GM23248 (cell line): ENCODE measurements around the gene NHS. TPM values are rescaled to one million over a fixed set of nuclear protein-coding genes. Genes with fewer than 3 reads are reported as not detected.

Experiments
- DNase-seq: peaks from one replicate; pipeline ENCODE4 v3.0.0-alpha.2; 2015
- H2AFZ ChIP-seq: fragments of 200-600 bp; sonication (generic); 2 replicates; pipeline ENCODE4 v1.6.1; 2016; ENCODE audit warnings: antibody characterized with exemption
- H3F3A ChIP-seq: fragments of 200-600 bp; sonication (generic); 2 replicates; pipeline ENCODE4 v1.6.1; 2016; ENCODE audit warnings: mild to moderate bottlenecking, antibody characterized with exemption, mixed run types; ENCODE audit not compliant: insufficient read depth
- H3K27ac ChIP-seq: fragments of 200-600 bp; sonication (generic); 2 replicates; pipeline ENCODE4 v1.5.1; 2016; ENCODE audit warnings: mild to moderate bottlenecking
- H3K27me3 ChIP-seq: fragments of 200-600 bp; sonication (generic); replicated peaks from 2 replicates; pipeline ENCODE4 v1.6.1; 2016; ENCODE audit warnings: mild to moderate bottlenecking; ENCODE audit not compliant: insufficient read depth
- H3K36me3 ChIP-seq: fragments of 200-600 bp; sonication (generic); 2 replicates; pipeline ENCODE4 v1.6.1; 2016; ENCODE audit warnings: low read depth, mild to moderate bottlenecking
- H3K4me1 ChIP-seq: fragments of 200-600 bp; sonication (generic); 2 replicates; pipeline ENCODE4 v1.6.1; 2016; ENCODE audit warnings: mild to moderate bottlenecking; ENCODE audit not compliant: insufficient read depth
- H3K4me2 ChIP-seq: fragments of 200-600 bp; sonication (generic); one replicate; pipeline ENCODE4 v1.6.1; 2016; ENCODE audit warnings: mild to moderate bottlenecking; ENCODE audit not compliant: unreplicated experiment
- H3K4me3 ChIP-seq: fragments of 200-600 bp; sonication (generic); 2 replicates; pipeline ENCODE4 v1.5.1; 2016; ENCODE audit warnings: mild to moderate bottlenecking
- H3K79me2 ChIP-seq: fragments of 200-600 bp; sonication (generic); 2 replicates; pipeline ENCODE4 v1.6.1; 2016; ENCODE audit warnings: mild to moderate bottlenecking; ENCODE audit not compliant: insufficient read depth
- H3K9ac ChIP-seq: fragments of 200-600 bp; sonication (generic); 2 replicates; pipeline ENCODE4 v1.6.1; 2016; ENCODE audit warnings: mild to moderate bottlenecking
- H3K9me2 ChIP-seq: fragments of 200-600 bp; sonication (generic); 2 replicates; pipeline ENCODE4 v1.6.1; 2016; ENCODE audit warnings: mixed run types, mild to moderate bottlenecking, moderate library complexity; ENCODE audit not compliant: insufficient read depth
- H3K9me3 ChIP-seq: fragments of 200-600 bp; sonication (generic); one replicate; pipeline ENCODE4 v1.6.1; 2017; ENCODE audit warnings: low read depth
- H4K20me1 ChIP-seq: fragments of 200-600 bp; sonication (generic); 2 replicates; pipeline ENCODE4 v1.6.0; 2016; ENCODE audit not compliant: insufficient read depth
- EZH2 ChIP-seq: fragments of 200-600 bp; sonication (generic); IDR thresholded peaks from 2 replicates; pipeline ENCODE4 v1.6.1; 2018; ENCODE audit warnings: antibody characterized with exemption, mild to moderate bottlenecking; ENCODE audit not compliant: insufficient read depth, poor library complexity, severe bottlenecking
- EZH2phosphoT487 ChIP-seq: fragments of 200-600 bp; sonication (generic); IDR thresholded peaks from 2 replicates; pipeline ENCODE4 v1.6.1; 2018; ENCODE audit warnings: antibody characterized with exemption, moderate library complexity, mild to moderate bottlenecking, low read depth; ENCODE audit not compliant: insufficient read depth
- WGBS, 2 experiments: methylation state at CpG; one replicate each; pipeline ENCODE4 v1.1.6; 2015 to 2017; ENCODE audit warnings: low lambda C conversion rate in 2 of 2, low coverage in 1 of 2; ENCODE audit errors: missing lambda C conversion rate in 2 of 2; 5-methylcytosine and 5-hydroxymethylcytosine counted together
- in situ Hi-C: fragments of 300-500 bp; cut with MboI; formaldehyde crosslinking; loops from 2 replicates; pipeline ENCODE4 v1.15.0; 2020
- polyA plus RNA-seq: library from polyadenylated mRNA; unstranded; fragments of >200 nt; fragmentation: Nextera tagmentation; extraction: Ambion mirVana; gene quantifications from 2 replicates; pipeline ENCODE4 v1.2.1, GENCODE V29; 2016
- total RNA-seq: library from RNA; depleted of rRNA; stranded (reverse); fragments of >200 nt; shearing (Covaris generic); gene quantifications from 2 replicates; pipeline ENCODE4 v1.2.3, GENCODE V29; 2014

NHS gene
- total and polyA plus RNA-seq, 2 experiments from 2014 or later: 1.0 to 5.6 TPM

DNA sequence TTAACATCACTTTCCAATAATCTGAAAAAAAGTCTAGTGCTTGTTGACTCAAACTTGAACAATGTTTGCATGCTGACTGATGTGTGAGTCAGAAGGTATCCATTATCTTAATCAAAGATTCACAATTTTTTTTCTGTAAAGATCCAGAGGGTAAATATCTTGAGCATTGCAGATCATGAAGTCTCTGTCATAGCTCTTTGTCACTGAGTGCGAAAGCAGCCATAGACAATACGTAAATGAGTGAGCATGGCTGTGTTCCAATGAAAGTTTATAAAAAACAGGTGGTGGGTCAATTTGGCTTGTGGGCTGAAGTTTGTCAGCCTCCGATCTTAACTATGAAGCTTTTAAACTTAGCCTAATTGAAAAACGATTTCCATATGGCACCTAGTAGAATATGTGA, 37.7 kb downstream of the NHS start:
- peaks cover 22% of the 10 kb centered on the region for H3F3A ChIP-seq
- 0 to 3% methylated on average over 4 of the region's 4 CpGs for WGBS, 2 experiments
- H3K27me3 ChIP-seq: no peaks in the 10 kb centered on the region
- H3K27ac ChIP-seq: peak overlapping the region; percentile 94
- H2AFZ ChIP-seq: no peak overlapping the region
- no peaks in the 10 kb centered on the region for H3K36me3 ChIP-seq
- peak overlapping the region; percentile 60 for H3K4me3 ChIP-seq
- H3K4me2 ChIP-seq: peak overlapping the region; percentile 78
- H3K9me3 ChIP-seq: no peaks in the 10 kb centered on the region
- no peaks in the 10 kb centered on the region for H3K79me2 ChIP-seq
- H3K9me2 ChIP-seq: no peaks in the 10 kb centered on the region
- DNase-seq: peak; percentile 81
- H3K4me1 ChIP-seq: peaks cover 60% of the 10 kb centered on the region
- in situ Hi-C loops: no loop called here
- TF ChIP-seq EZH2phosphoT487 (no peak), EZH2 (no peak)
- peak overlapping the region; percentile 60 for H3K9ac ChIP-seq
- H4K20me1 ChIP-seq: no peaks in the 10 kb centered on the region

DNA sequence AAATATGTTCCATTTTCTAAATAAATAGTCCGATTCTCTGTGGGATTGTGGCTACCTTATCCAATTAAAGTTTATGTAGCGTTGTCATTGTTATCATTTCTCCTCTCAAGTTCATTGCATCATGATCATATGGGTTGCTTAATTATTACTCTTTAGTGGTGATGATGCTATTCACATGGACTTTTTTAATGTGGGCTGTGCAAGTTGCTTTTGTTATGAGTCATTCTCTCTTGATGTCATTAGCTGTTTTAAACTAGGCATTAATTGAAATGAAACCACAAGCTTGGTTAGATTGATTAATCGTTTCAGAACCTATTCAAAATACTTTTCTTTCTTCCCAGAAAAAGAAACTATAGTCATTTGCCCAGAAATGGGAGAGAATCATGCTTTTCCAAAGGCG, 38.2 kb downstream of the NHS start:
- H3K4me3 ChIP-seq: peak overlapping the region; percentile 60
- no peaks in the 10 kb centered on the region for H3K79me2 ChIP-seq
- H3K9me3 ChIP-seq: no peaks in the 10 kb centered on the region
- peaks cover 22% of the 10 kb centered on the region for H3F3A ChIP-seq
- no peaks in the 10 kb centered on the region for H3K36me3 ChIP-seq
- no peaks in the 10 kb centered on the region for H4K20me1 ChIP-seq
- DNase-seq: peak; percentile 80
- H3K27ac ChIP-seq: peak overlapping the region; percentile 94
- H3K9me2 ChIP-seq: no peaks in the 10 kb centered on the region
- H3K4me2 ChIP-seq: peak overlapping the region; percentile 78
- H2AFZ ChIP-seq: no peak overlapping the region
- WGBS, 2 experiments: 0% methylated on average over 4 of the region's 4 CpGs
- H3K9ac ChIP-seq: peak overlapping the region; percentile 60
- TF ChIP-seq EZH2phosphoT487 (peak; percentile 83; the same call in 1 of the 2 replicates), EZH2 (no peak)
- no peaks in the 10 kb centered on the region for H3K27me3 ChIP-seq
- peaks cover 61% of the 10 kb centered on the region for H3K4me1 ChIP-seq
- in situ Hi-C loops: no loop called here

DNA sequence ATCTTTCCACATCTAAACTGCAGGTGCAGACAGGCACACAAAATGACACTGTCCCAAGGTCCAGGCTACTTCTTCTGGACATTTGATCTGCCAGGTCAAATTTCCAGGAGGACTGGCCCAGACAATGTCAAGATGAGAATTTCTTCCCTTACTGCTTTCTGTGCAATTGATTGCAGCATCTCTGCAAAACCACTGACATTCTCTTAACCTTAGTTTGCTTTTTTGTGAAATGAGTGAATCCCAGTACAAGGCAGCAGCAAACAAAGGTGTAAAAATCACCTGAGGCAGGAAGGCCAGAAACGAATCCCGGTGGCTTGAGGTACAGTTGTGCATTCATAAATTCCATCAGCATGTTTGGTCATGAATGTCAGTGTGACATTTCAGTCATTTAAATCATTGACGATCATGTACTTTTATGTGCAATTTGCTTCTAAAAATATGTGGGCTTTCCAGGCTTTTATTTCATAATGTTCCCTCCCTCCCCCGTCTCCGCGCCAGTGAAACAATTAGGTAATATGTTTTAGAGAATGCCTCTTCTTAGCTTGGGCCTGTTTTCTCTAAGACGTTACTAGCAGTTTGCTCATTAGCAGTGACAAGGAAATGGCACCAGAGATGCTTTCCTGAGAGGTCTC, 39.1 kb downstream of the NHS start:
- no peaks in the 10 kb centered on the region for H3K36me3 ChIP-seq
- H3K9me2 ChIP-seq: no peaks in the 10 kb centered on the region
- peak overlapping the region; percentile 94 for H3K27ac ChIP-seq
- no peak overlapping the region for H3K9ac ChIP-seq
- H3K79me2 ChIP-seq: no peaks in the 10 kb centered on the region
- no peak overlapping the region for H3K4me3 ChIP-seq
- H3K9me3 ChIP-seq: no peaks in the 10 kb centered on the region
- no peak overlapping the region for H2AFZ ChIP-seq
- peaks cover 61% of the 10 kb centered on the region for H3K4me1 ChIP-seq
- H3K4me2 ChIP-seq: no peak overlapping the region
- H3K27me3 ChIP-seq: no peaks in the 10 kb centered on the region
- H3F3A ChIP-seq: peaks cover 22% of the 10 kb centered on the region
- TF ChIP-seq EZH2phosphoT487: no peak
- TF ChIP-seq EZH2: no peak
- in situ Hi-C loops: no loop called here
- no peaks in the 10 kb centered on the region for H4K20me1 ChIP-seq
- DNase-seq: peak; percentile 32
- 31 to 44% methylated on average over 5 to 7 of the region's 7 CpGs for WGBS, 2 experiments

DNA sequence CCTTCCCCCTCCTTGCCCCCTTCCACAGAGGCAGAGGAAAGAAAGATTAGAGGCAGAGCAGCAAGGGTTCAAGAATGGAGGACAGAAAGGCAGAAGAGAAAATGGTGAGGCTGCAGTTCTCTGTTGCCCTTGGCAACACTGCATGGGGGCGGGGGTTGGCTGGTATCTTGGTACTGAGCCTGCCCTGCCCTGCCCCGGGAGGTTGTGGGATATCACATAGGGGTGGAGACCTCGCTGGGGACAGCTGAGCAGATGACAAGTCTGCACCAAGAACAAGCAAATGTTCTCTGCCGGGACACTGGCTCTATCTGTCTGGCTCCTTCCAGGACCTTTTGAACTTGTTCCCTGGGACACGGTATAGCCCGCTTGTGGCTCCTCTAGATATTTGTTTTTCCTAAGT, 39.8 kb downstream of the NHS start:
- in situ Hi-C loops: no loop called here

More for the DNA sequence above, 39.8 kb downstream of the NHS start:
- Histone ChIP-seq H3K4me2 (no peak overlapping the region), H3K4me3 (no peak overlapping the region), H3K27ac (no peak overlapping the region), H4K20me1 (no peaks in the 10 kb centered on the region), H3K27me3 (no peaks in the 10 kb centered on the region), H3K36me3 (no peaks in the 10 kb centered on the region), H3K9me2 (no peaks in the 10 kb centered on the region), H3F3A (peaks cover 22% of the 10 kb centered on the region), H2AFZ (no peak overlapping the region), H3K9me3 (no peaks in the 10 kb centered on the region), H3K4me1 (peaks cover 61% of the 10 kb centered on the region), H3K79me2 (no peaks in the 10 kb centered on the region), H3K9ac (no peak overlapping the region)
- WGBS, 2 experiments: 43 to 46% methylated on average over 3 to 5 of the region's 6 CpGs
- no peak for TF ChIP-seq EZH2phosphoT487
- TF ChIP-seq EZH2: no peak
- DNase-seq: no peak
